Upper lobe of left lung (tissue), 6 donors: ENCODE results near the gene GTPBP6. TPM values are rescaled to one million over a fixed set of nuclear protein-coding genes. Genes with fewer than 3 reads are reported as not detected.
A peak's percentile ranks its signal among the peaks of the same experiment; 100 is the strongest.

Experiments used
- ATAC-seq, 2 donors: fragments of 200-7000 bp; cut with Tn5 transposase; one replicate each; pipeline ENCODE4 v1.9.1; 2022; ENCODE audit warnings: mild to moderate bottlenecking in 2 of 2, moderate library complexity in 2 of 2; ENCODE audit not compliant: low FRiP score in 2 of 2
- DNase-seq, 2 donors: peaks; one replicate each; pipeline ENCODE4 v3.0.0-alpha.2; 2019 to 2020
- H3K27ac ChIP-seq, 4 donors: fragments of 200-600 bp; sonication (generic); one replicate each; pipeline ENCODE4 v1.5.1; 2016 to 2019
- H3K27me3 ChIP-seq, 4 donors: fragments of 200-600 bp; sonication (generic); one replicate each; pipeline ENCODE4 v1.5.1; 2017 to 2019
- H3K36me3 ChIP-seq, 4 donors: fragments of 200-600 bp; sonication (generic); one replicate each; pipeline ENCODE4 v1.5.1; 2016 to 2019
- H3K4me1 ChIP-seq, 4 donors: fragments of 200-600 bp; sonication (generic); one replicate each; pipeline ENCODE4 v1.5.1; 2018 to 2019
- H3K4me3 ChIP-seq, 4 donors: fragments of 200-600 bp; sonication (generic); one replicate each; pipeline ENCODE4 v1.5.1; 2017 to 2019; ENCODE audit warnings: mild to moderate bottlenecking in 2 of 4, moderate library complexity in 1 of 4
- H3K9me3 ChIP-seq, 4 donors: fragments of 200-600 bp; sonication (generic); one replicate each; pipeline ENCODE4 v1.5.1; 2018 to 2019
- CTCF ChIP-seq, 6 experiments: fragments of 450-650 bp in 4 of 6; fragments of 200-600 bp in 2 of 6; sonication (generic) in 2 of 6; IDR thresholded peaks; one replicate each; pipeline ENCODE4 v1.5.1; 2016 to 2019; ENCODE audit warnings: antibody characterized with exemption in 6 of 6
- EP300 ChIP-seq, 4 donors: sonication (generic); formaldehyde crosslinking; IDR thresholded peaks; one replicate each; pipeline ENCODE4 v1.5.1; 2017; ENCODE audit warnings: antibody characterized with exemption in 4 of 4, control low read depth in 2 of 4
- POLR2A ChIP-seq, 4 donors: fragments of 450-650 bp; IDR thresholded peaks; one replicate each; pipeline ENCODE4 v1.5.1; 2016 to 2017; ENCODE audit warnings: antibody characterized with exemption in 4 of 4, mild to moderate bottlenecking in 2 of 4
- POLR2AphosphoS5 ChIP-seq, 2 donors: sonication (generic); formaldehyde crosslinking; IDR thresholded peaks; one replicate each; pipeline ENCODE4 v1.5.1; 2017; ENCODE audit warnings: antibody characterized with exemption in 2 of 2
- WGBS, 2 donors: methylation state at CpG; one replicate each; pipeline ENCODE4 v1.1.5; 2017 to 2018; 5-methylcytosine and 5-hydroxymethylcytosine counted together
- total RNA-seq, 6 donors: library from RNA; depleted of rRNA in 4 of 6; stranded (reverse); fragments of >200 nt in 4 of 6; gene quantifications; one replicate each; pipeline versions ENCODE4 v1.1.0 to v1.2.1, GENCODE V29; 2016 to 2021
- donor health status: DM: no; HTN: no; CAD: no; lungs with moderate emphysema.
- donor health status: DM: no; HTN: yes; CAD: no; lungs with severe emphysema.

Gene GTPBP6
- total RNA-seq, 6 donors from 2014 or later: 34.6 to 69.9 (median 61.0) TPM

- DNase-seq (peak in 1 of 2 donors; percentile 36), ATAC-seq (no peak)
- WGBS, 2 donors: 87 to 91% methylated on average over 18 of the region's 18 CpGs
- Histone ChIP-seq H3K27me3 (no peaks in the 10 kb centered on the region), H3K4me1 (no peaks in the 10 kb centered on the region), H3K9me3 (no peaks in the 10 kb centered on the region), H3K36me3 (peaks cover 0 to 15% (median 3%) of the 10 kb centered on the region in 4 donors), H3K27ac (no peak overlapping the region), H3K4me3 (no peak overlapping the region)
- TF ChIP-seq EP300 (IDR thresholded peaks at IDR 0.05) (no peak), CTCF (IDR thresholded peaks at IDR 0.05) (no peak), POLR2A (IDR thresholded peaks at IDR 0.05) (no peak), POLR2AphosphoS5 (IDR thresholded peaks at IDR 0.05) (no peak)
Measured at GRCh38 chrX:349196-349595, 30.6 kb upstream of the GTPBP6 start.

- Histone ChIP-seq H3K9me3 (no peaks in the 10 kb centered on the region), H3K27ac (no peak overlapping the region), H3K27me3 (no peaks in the 10 kb centered on the region), H3K4me1 (no peaks in the 10 kb centered on the region), H3K36me3 (peaks cover 0 to 15% (median 3%) of the 10 kb centered on the region in 4 donors), H3K4me3 (no peak overlapping the region)
- 54 to 66% methylated on average over 11 of the region's 11 CpGs for WGBS, 2 donors
- no peak for TF ChIP-seq POLR2A (IDR thresholded peaks at IDR 0.05)
- TF ChIP-seq POLR2AphosphoS5 (IDR thresholded peaks at IDR 0.05): no peak
- no peak for TF ChIP-seq EP300 (IDR thresholded peaks at IDR 0.05)
- TF ChIP-seq CTCF (IDR thresholded peaks at IDR 0.05): no peak
- DNase-seq (peak in 1 of 2 donors; percentile 8), ATAC-seq (no peak)
Measured at GRCh38 chrX:348461-349117, 30.0 kb upstream of the GTPBP6 start.

DNA sequence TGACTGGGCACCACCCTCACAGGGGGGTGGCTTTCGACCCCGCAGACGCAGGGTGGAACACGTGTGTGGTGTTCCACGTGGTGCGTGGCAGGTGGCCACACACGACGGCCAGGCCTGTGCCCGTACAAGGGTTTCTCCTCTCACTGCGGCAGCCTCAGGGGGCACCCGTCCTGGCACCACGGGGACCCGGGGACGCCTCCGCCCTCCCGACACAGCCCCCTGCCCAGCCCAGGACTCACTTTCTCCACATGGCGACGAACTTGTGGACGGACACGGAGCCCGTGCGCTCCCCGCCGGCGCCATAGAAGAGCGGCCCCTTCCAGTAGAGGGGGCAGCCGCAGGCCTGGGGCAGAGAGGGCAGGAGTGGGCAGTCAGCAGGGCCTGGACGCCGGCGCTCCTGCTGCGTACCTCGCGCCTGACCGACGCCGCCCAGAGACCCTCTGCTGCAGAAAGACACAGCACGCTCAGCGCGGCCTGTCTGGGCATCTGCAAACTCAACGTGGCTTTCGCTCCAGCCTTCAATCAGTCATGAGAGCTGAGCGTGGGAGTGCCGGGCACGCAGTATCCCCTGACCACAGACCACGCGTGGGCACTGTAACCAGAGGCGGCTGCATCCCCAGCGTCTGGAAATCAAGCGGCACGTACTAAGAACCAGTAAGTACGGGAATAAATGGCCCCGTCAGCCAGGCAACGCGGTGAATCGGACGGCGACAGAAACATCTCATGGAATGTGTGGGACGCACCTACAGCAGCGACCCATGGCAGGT lies 28.9 kb upstream of the GTPBP6 start:
- ATAC-seq: peak in 1 of 2 donors; percentile 15
- TF ChIP-seq POLR2AphosphoS5 (IDR thresholded peaks at IDR 0.05) (no peak), CTCF (IDR thresholded peaks at IDR 0.05) (no peak), POLR2A (IDR thresholded peaks at IDR 0.05) (no peak)

DNA sequence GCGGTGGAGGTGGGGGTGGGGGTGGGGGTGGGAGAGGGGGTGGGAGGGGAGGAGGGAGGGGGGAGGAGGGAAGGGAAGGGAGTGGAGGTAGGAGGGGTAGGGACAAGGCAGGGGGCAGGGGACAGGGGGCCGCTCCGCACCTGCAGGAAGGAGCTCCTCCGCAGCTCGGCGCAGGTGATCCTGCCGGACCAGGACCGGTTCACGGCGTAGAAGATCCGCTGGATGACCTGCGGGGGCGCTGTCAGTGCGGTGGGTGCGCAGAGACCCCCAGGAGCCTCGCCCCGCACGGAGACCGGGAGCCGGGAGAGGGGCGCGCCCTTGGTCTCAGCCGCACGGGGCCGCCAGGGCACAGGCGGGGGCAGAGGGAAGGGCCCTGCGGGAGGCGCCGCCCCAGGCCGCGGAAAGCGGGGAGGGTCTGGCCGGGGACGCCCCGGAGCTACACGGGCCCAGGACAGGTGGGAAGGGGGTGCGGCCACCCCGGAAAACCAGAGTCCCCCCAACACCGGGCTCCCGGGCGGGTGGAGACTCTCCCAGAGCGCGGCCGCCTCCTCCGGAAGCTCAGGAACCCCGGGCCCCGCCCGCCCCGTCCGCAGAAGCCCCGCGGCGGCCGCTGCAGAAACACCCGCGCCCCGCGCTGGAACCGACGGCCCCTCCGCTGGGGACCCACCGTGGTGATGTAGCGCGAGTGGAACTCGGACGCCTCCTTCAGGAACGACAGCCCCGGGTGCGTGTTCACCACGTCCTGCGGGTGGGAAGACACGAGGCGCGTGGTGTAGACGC lies 27.6 kb upstream of the GTPBP6 start:
- WGBS, 2 donors: 96 to 97% methylated on average over 43 to 63 of the region's 75 CpGs
- ATAC-seq: peak in 1 of 2 donors; percentile 18
- no peak for TF ChIP-seq EP300 (IDR thresholded peaks at IDR 0.05)
- no peak for TF ChIP-seq POLR2AphosphoS5 (IDR thresholded peaks at IDR 0.05)
- TF ChIP-seq CTCF (IDR thresholded peaks at IDR 0.05): no peak
- no peak for TF ChIP-seq POLR2A (IDR thresholded peaks at IDR 0.05)

More for the DNA sequence above, 28.9 kb upstream of the GTPBP6 start:
- DNase-seq: peak in 1 of 2 donors; percentile 74
- Histone ChIP-seq H3K4me1 (no peaks in the 10 kb centered on the region), H3K27ac (no peak overlapping the region), H3K36me3 (peaks cover 0 to 15% (median 3%) of the 10 kb centered on the region in 4 donors), H3K4me3 (no peak overlapping the region), H3K9me3 (no peaks in the 10 kb centered on the region), H3K27me3 (no peaks in the 10 kb centered on the region)
- 97% methylated on average over 41 to 59 of the region's 59 CpGs for WGBS, 2 donors

More for the DNA sequence above, 27.6 kb upstream of the GTPBP6 start:
- no peak overlapping the region for H3K27ac ChIP-seq
- DNase-seq: peak in 1 of 2 donors; percentile 77
- H3K27me3 ChIP-seq: no peaks in the 10 kb centered on the region
- peaks cover 0 to 15% (median 3%) of the 10 kb centered on the region in 4 donors for H3K36me3 ChIP-seq
- H3K4me1 ChIP-seq: no peaks in the 10 kb centered on the region
- no peak overlapping the region for H3K4me3 ChIP-seq
- H3K9me3 ChIP-seq: no peaks in the 10 kb centered on the region
